ENCODE measurements around the gene PAMR1. TPM values are rescaled to one million over a fixed set of nuclear protein-coding genes. Genes with fewer than 3 reads are reported as not detected.

PAMR1 gene
- total and polyA plus RNA-seq, 2 of the 8 experiments (the other 6 are each of a cell fraction or from before 2014, with no cell fraction given), result 3.0 to 6.9 TPM

DNA sequence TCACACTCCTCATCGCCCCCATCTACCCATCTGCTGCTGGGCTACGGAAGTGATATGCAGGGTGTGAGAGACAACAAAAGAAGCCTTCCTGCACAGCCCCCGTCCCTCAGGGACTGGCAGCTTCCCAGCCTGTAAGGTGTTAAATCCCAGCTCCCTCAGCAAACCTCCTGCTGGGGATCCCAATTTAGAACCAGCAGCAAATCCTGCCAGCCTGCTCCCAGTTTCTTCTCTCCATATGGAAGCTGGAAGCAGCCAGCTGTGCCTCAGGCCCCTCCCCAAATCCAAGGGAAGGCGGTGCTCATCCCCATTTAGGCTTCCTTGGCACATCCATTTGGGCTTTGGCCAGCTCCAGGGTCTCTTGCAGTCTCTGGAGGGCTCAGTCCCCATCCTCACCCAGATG is 47.5 kb downstream of the PAMR1 start:
- 35% methylated on average over 4 of the region's 4 CpGs; no CpG with 5 or more reads in 1 of the 2 experiments for WGBS, 2 experiments (ENCODE audit: extremely low coverage in 1 of 2, insufficient coverage in 1 of 2, insufficient read length in 1 of 2, insufficient replicate concordance in 2 of 2, low coverage in 1 of 2, low lambda C conversion rate in 2 of 2, missing lambda C conversion rate in 1 of 2)
- 0 out of 4 replicates have a peak, but pooled peaks cover 3 to 5% of the 10 kb centered on the region in 2 experiments for H3K9me3 ChIP-seq (ENCODE audit: insufficient read depth in 2 of 2, low read depth in 1 of 2, low read length in 1 of 2)
- no peaks in the 10 kb centered on the region for H3K79me1 ChIP-seq (ENCODE audit: low read depth, low read length)
- no peak overlapping the region for H3K18ac ChIP-seq (ENCODE audit: extremely low read depth, low read length)
- no peak overlapping the region for H3K23ac ChIP-seq (ENCODE audit: insufficient read length)
- H3K79me2 ChIP-seq (ENCODE audit: control insufficient read depth in 1 of 2, insufficient read depth in 2 of 2, low read length in 2 of 2), result no peaks in the 10 kb centered on the region
- H4K20me1 ChIP-seq (replicated peaks in 1 of 2; ENCODE audit: control insufficient read depth in 1 of 2, insufficient read depth in 2 of 2, low read length in 2 of 2), result no peaks in the 10 kb centered on the region
- ChIA-PET CTCF (ENCODE audit: partially characterized antibody) (interaction anchor here (0.8 to 3.7 kb wide), 5 partner anchors 9 to 1293 kb away, joined by 3 to 22 read pairs (median 4); no protein-coding TSS in a partner anchor), POLR2A (ENCODE audit: partially characterized antibody) (interaction anchor here (0.6 kb wide), 1 partner anchor 58 kb away, joined by 3 read pairs; no protein-coding TSS in a partner anchor)
- H3K56ac ChIP-seq (replicated peaks; ENCODE audit: insufficient read length, low read depth, low read length), result no peak overlapping the region
- no peak overlapping the region for H3K9ac ChIP-seq (replicated peaks in 1 of 4; ENCODE audit: extremely low read depth in 1 of 4, low read depth in 3 of 4, low read length in 3 of 4)
- peaks cover 0 to 1% (median 0%) of the 10 kb centered on the region in 4 experiments; a peak in 1 of 7 replicates for H3K27me3 ChIP-seq (replicated peaks in 1 of 4; ENCODE audit: control insufficient read depth in 3 of 4, extremely low read depth in 1 of 4, insufficient read depth in 3 of 4, low read length in 3 of 4)
- no peak overlapping the region for H2AK5ac ChIP-seq (ENCODE audit: low read depth, low read length)
- no peak overlapping the region for H2BK20ac ChIP-seq (ENCODE audit: low read length)
- no peak overlapping the region for H4K8ac ChIP-seq (ENCODE audit: extremely low read depth, insufficient read depth, low read length)
- H2BK120ac ChIP-seq (replicated peaks; ENCODE audit: low read depth, low read length), result no peak overlapping the region
- H2BK15ac ChIP-seq (ENCODE audit: low read length), result no peak overlapping the region
- H2BK5ac ChIP-seq (ENCODE audit: low read depth, low read length), result no peak overlapping the region
- no peak overlapping the region for H4K91ac ChIP-seq (replicated peaks; ENCODE audit: insufficient read length, low read length)
- no peak overlapping the region for H4K5ac ChIP-seq (ENCODE audit: insufficient read length, low read depth, low read length)
- H3K14ac ChIP-seq (ENCODE audit: insufficient read length), result no peak overlapping the region
- H2AFZ ChIP-seq (ENCODE audit: low read length), result peak overlapping the region; percentile 61
- peaks cover 5 to 10% (median 7%) of the 10 kb centered on the region in 4 experiments for H3K4me1 ChIP-seq (replicated peaks in 1 of 4; ENCODE audit: control insufficient read depth in 3 of 4, insufficient read depth in 4 of 4, low read length in 3 of 4)
- peak overlapping the region in 1 of 4 experiments; percentile 29; a peak in 1 of 8 replicates for H3K4me3 ChIP-seq (ENCODE audit: extremely low read depth in 1 of 4, insufficient read depth in 2 of 4, low read depth in 3 of 4, low read length in 4 of 4)
- no peak overlapping the region for H3K4ac ChIP-seq (replicated peaks; ENCODE audit: insufficient read length, low read depth, low read length)
- DNase-seq (ENCODE audit: low read depth in 1 of 2, low spot score in 2 of 2) (no peak), FAIRE-seq (no peak)
- H2BK12ac ChIP-seq (ENCODE audit: low read depth, low read length), result no peak overlapping the region
- peak overlapping the region; percentile 44 to 46; a peak in 3 of 4 replicates for H3K4me2 ChIP-seq (ENCODE audit: insufficient read depth in 1 of 2, low read depth in 2 of 2, low read length in 2 of 2)
- peaks cover 0 to under 1% (median 0%) of the 10 kb centered on the region in 4 experiments; a peak in 1 of 8 replicates for H3K36me3 ChIP-seq (ENCODE audit: control insufficient read depth in 2 of 4, insufficient read depth in 4 of 4, low read length in 3 of 4)
- no peaks in the 10 kb centered on the region for H3K23me2 ChIP-seq (ENCODE audit: low read depth, low read length)
- no peak overlapping the region for H3K27ac ChIP-seq (ENCODE audit: low read depth, low read length)
- TF ChIP-seq, protein P1, sequence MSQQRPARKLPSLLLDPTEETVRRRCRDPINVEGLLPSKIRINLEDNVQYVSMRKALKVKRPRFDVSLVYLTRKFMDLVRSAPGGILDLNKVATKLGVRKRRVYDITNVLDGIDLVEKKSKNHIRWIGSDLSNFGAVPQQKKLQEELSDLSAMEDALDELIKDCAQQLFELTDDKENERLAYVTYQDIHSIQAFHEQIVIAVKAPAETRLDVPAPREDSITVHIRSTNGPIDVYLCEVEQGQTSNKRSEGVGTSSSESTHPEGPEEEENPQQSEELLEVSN (IDR thresholded peaks at IDR 0.05), result no peak
- TF ChIP-seq KDM1A (IDR thresholded peaks at IDR 0.05; ENCODE audit: borderline replicate concordance, low read length) (no peak), JUND (IDR thresholded peaks at IDR 0.05; ENCODE audit: low read length) (no peak), CHD2 (IDR thresholded peaks at IDR 0.05; ENCODE audit: low read length) (no peak), SUZ12 (IDR thresholded peaks at IDR 0.05; ENCODE audit: low read length) (no peak), MAFK (IDR thresholded peaks at IDR 0.05; ENCODE audit: low read depth, low read length) (no peak), EP300 (IDR thresholded peaks at IDR 0.05; ENCODE audit: borderline replicate concordance in 1 of 2, low read depth in 2 of 2, low read length in 2 of 2) (no peak), RFX5 (IDR thresholded peaks at IDR 0.05; ENCODE audit: borderline replicate concordance, low read depth, low read length) (no peak), JUN (IDR thresholded peaks at IDR 0.05; ENCODE audit: low read depth, low read length) (no peak), BACH1 (IDR thresholded peaks at IDR 0.05; ENCODE audit: low read length) (no peak), GABPA (IDR thresholded peaks at IDR 0.05; ENCODE audit: borderline replicate concordance, insufficient read depth, low read length) (no peak)
- TF ChIP-seq, protein P2, sequence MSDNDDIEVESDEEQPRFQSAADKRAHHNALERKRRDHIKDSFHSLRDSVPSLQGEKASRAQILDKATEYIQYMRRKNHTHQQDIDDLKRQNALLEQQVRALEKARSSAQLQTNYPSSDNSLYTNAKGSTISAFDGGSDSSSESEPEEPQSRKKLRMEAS (IDR thresholded peaks at IDR 0.05), result no peak

All from H1 (cell line).